Suprapubic skin (tissue), 4 donors: Measurements from ENCODE around the gene MGST2.

Experiments
- EP300 ChIP-seq: sonication (generic); formaldehyde crosslinking; IDR thresholded peaks from one replicate; pipeline ENCODE4 v1.6.1; 2017; ENCODE audit warnings: antibody characterized with exemption
- POLR2A ChIP-seq, 2 donors: fragments of 450-650 bp; IDR thresholded peaks; one replicate each; pipeline ENCODE4 v1.6.1; 2017; ENCODE audit warnings: antibody characterized with exemption in 2 of 2, mild to moderate bottlenecking in 2 of 2, moderate library complexity in 2 of 2
- POLR2AphosphoS5 ChIP-seq, 3 donors: sonication (generic); formaldehyde crosslinking; IDR thresholded peaks; one replicate each; pipeline ENCODE4 v1.6.1; 2017; ENCODE audit warnings: antibody characterized with exemption in 3 of 3
- TF ChIP-seq, protein P1 (sequence below), 2 donors: fragments of 200-600 bp in 1 of 2; fragments of 450-650 bp in 1 of 2; sonication (generic) in 1 of 2; IDR thresholded peaks; one replicate each; pipeline ENCODE4 v1.5.1; 2016 to 2019; ENCODE audit warnings: antibody characterized with exemption in 2 of 2, mild to moderate bottlenecking in 1 of 2, moderate library complexity in 1 of 2

DNA sequence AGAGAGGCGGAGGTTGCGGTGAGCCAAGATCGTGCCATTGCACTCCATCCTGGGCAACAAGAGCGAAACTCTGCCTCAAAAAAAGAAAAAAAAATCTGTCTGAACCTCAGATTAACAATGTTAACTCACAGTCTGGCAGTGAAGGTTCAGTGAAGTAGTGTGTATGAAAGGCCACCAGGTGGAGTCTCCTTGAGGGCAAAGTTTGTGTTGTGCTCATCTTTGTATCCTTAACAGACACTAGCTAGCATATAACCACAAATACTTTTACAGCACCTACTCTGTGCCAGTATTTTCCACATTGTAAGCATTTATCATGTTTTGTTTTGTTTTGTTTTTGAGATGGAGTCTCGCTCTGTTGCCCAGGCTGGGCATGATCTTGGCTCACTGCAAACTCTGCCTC, 46.0 kb upstream of the MGST2 start:
- TF ChIP-seq, protein P1, sequence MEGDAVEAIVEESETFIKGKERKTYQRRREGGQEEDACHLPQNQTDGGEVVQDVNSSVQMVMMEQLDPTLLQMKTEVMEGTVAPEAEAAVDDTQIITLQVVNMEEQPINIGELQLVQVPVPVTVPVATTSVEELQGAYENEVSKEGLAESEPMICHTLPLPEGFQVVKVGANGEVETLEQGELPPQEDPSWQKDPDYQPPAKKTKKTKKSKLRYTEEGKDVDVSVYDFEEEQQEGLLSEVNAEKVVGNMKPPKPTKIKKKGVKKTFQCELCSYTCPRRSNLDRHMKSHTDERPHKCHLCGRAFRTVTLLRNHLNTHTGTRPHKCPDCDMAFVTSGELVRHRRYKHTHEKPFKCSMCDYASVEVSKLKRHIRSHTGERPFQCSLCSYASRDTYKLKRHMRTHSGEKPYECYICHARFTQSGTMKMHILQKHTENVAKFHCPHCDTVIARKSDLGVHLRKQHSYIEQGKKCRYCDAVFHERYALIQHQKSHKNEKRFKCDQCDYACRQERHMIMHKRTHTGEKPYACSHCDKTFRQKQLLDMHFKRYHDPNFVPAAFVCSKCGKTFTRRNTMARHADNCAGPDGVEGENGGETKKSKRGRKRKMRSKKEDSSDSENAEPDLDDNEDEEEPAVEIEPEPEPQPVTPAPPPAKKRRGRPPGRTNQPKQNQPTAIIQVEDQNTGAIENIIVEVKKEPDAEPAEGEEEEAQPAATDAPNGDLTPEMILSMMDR (IDR thresholded peaks at IDR 0.05), result peak in 1 of 2 donors; percentile 24
- TF ChIP-seq EP300 (no peak), POLR2AphosphoS5 (IDR thresholded peaks at IDR 0.05) (no peak), POLR2A (IDR thresholded peaks at IDR 0.05) (no peak)
